IPS-18c (cell line): ENCODE data around the gene ITGAE.
"Not testable (repeated sequence)": the region's sequence is repeated elsewhere in the genome, so short reads cannot be mapped to it uniquely, and the experiment has no call there.

Source experiments
- H3K4me3 ChIP-seq: 2 replicates; pipeline ENCODE4 v1.7.0; 2013; ENCODE audit warnings: low read depth, mild to moderate bottlenecking, low read length, moderate library complexity; ENCODE audit not compliant: insufficient read depth
- H3K9me3 ChIP-seq: one replicate; pipeline ENCODE4 v1.6.1; 2013; ENCODE audit warnings: mild to moderate bottlenecking, low read length, moderate library complexity; ENCODE audit not compliant: control insufficient read depth, insufficient read depth

The ITGAE gene

GRCh38 chr17:3753624-3754023 lies 47.4 kb downstream of the ITGAE start:
- Histone ChIP-seq H3K4me3 (no peak overlapping the region), H3K9me3 (no peaks in the 10 kb centered on the region)

GRCh38 chr17:3751836-3752235 lies 49.2 kb downstream of the ITGAE start:
- no peak overlapping the region for H3K4me3 ChIP-seq
- H3K9me3 ChIP-seq: no peaks in the 10 kb centered on the region

DNA sequence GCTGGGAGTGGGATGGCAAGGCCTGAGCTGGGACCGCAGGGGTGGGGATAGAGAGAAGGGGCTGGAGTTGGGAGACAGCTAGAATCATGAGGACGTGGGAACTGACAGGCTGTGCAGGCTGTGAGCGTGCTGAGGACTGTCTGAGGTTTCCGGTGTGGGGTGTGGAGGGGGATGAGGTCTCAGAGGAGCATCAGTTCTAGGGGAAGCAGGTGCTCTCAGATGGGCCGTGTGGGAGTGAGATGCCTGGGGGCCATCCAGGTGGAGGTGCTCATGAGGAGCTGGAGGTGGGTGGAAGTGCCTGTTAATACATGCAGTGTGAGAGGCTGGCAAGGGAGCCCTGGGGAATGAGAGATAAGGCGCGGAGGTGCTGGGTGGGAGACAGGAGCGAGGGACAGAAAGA lies 50.1 kb downstream of the ITGAE start:
- Histone ChIP-seq H3K4me3 (no peak overlapping the region), H3K9me3 (no peaks in the 10 kb centered on the region)

DNA sequence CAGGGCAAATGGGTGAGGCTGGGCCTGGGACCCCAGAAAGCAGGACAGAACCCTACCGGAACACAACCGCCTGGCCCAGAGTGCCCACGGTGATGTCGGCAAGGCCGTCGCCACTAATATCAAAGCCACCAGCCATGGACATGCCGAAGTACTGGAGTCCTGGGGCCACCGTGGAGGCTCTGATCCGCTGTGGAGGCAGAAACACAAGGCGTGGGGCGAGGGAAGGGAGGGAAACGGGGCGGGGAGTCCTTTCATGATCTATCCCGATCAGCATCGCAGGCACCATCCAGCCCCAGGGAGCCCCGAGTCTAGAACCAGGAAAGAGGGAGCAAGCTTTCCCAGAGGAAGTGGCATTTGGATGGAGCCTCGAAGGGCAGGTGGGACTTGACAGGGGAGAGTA lies 50.7 kb downstream of the ITGAE start:
- H3K4me3 ChIP-seq: no peak overlapping the region
- no peaks in the 10 kb centered on the region for H3K9me3 ChIP-seq

- Histone ChIP-seq H3K9me3 (no peaks in the 10 kb centered on the region), H3K4me3 (no peak overlapping the region)
Observed at GRCh38 chr17:3748576-3748975, 52.4 kb downstream of the ITGAE start.

DNA sequence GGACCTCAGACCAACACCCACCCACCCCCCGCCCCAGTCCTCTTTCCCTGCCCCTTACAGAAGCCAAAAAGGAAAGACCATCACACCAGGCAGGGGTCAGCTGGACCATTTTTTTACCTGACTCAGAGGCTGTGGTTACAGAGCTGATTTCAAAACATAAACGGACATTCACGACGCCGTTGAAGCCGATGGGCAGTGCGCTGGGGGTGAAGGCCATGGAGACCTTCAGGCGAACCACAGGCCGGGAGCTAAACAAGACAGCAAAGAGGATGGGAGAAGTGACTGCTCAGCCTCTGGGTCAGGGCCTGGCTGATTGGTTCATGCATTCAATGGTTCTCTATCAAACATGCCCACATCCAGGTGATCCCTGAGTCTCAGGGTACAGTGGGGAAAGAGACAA lies 53.2 kb downstream of the ITGAE start:
- no peak overlapping the region for H3K4me3 ChIP-seq
- no peaks in the 10 kb centered on the region for H3K9me3 ChIP-seq

DNA sequence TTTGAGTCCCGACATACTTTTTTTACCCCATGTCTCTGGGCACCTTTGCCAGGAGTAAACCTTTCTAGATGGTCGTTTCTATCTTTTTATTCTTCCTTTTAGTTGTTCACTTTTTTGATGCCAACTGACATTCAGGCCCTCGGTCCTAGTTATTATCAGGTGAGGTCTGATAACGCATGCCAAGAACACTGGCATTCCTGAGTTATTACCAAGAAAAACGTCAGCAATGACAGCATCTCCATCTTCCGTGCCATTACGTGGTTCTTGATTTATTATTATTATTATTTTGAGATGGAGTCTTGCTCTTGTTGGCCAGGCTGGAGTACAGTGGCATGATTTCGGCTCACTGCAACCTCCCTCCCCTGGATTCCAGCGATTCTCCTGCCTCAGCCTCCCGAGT lies 55.9 kb downstream of the ITGAE start:
- Histone ChIP-seq H3K4me3 (no peak overlapping the region), H3K9me3 (no peaks in the 10 kb centered on the region)

GRCh38 chr17:3744014-3744413 lies 57.0 kb downstream of the ITGAE start:
- no peak overlapping the region for H3K4me3 ChIP-seq
- H3K9me3 ChIP-seq: no peaks in the 10 kb centered on the region

- Histone ChIP-seq H3K4me3 (no peak overlapping the region), H3K9me3 (no peaks in the 10 kb centered on the region)
Observed at GRCh38 chr17:3740611-3741073, 60.3 kb downstream of the ITGAE start.

DNA sequence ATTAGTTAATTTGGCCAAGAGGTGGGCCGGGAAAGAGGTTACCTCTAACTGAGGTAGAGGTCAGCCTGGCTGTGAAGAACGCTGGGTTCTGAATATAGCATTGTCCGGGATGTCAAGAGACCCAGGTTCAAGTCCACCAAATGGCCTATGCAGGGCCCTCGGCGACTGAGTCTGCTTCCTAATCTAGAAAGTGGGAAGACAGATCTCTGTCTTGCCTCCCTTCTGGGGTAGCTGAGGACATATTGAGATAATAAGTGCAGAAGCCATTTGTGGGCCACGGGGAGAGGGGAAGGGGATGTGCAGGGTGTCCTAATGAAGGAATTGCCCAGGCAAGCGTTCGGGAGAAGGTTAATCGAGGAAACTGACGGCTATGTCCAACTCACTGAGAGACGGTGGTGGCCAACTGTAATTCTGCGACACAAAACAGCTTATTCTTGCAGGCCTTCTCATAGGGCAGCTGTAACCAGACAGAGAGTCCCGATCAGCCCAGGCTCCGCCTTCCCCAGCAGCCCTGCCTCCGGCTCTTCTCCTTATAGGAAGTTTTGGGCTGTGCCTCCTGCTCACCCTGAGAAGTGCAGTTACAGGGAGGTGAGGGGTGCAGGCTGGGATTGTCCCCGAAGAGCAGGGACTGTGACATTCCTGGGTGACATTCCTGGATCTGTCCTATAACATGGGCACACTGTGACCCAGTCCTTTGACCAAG lies 61.4 kb downstream of the ITGAE start:
- H3K4me3 ChIP-seq: no peak overlapping the region
- no peaks in the 10 kb centered on the region for H3K9me3 ChIP-seq

GRCh38 chr17:3738562-3739295 lies 62.3 kb downstream of the ITGAE start:
- H3K4me3 ChIP-seq: no peak overlapping the region; the same call in 1 of the 2 replicates
- H3K9me3 ChIP-seq: no peaks in the 10 kb centered on the region

- Histone ChIP-seq H3K4me3 (no peak overlapping the region), H3K9me3 (no peaks in the 10 kb centered on the region)
Observed at GRCh38 chr17:3735515-3735914, 65.5 kb downstream of the ITGAE start.

DNA sequence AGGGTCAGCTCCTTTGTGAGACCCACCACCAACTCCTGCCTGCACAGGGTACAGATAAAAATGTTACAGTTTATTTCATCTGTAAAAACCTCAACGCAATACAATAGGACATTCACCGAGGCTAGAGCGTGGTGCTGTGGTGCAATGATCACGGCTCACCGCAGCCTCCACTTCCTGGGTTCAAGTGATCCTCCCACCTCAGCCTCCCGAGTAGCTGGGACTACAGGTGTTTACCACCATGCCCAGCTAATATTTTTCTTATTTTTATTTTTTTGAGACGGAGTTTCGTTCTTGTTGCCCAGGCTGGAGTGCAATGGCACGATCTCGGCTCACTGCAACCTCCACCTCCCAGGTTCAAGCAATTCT lies 66.1 kb downstream of the ITGAE start:
- H3K4me3 ChIP-seq, H3K9me3 ChIP-seq: not testable (repeated sequence)

DNA sequence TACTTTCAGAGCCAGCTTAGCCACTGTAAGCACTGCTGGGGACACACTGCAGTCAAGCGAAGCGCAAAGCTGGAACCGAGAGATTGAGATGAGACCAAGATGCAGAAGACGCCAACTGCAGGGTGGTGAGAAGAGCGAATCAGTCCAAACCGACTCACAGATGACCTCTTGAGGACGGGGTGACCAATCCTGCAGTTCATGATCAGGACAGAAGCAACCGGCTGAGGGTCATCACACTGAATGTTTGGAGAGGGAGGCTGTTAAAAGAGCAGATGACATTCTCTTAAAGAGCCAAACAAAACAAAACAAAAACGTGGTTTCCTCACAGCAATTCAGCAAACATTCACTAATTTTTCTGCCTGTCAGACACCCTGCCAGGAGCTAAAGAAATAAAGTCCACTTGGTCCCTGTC lies 68.8 kb downstream of the ITGAE start:
- Histone ChIP-seq H3K9me3 (no peaks in the 10 kb centered on the region), H3K4me3 (no peak overlapping the region)

GRCh38 chr17:3730881-3731429 lies 70.0 kb downstream of the ITGAE start:
- no peak overlapping the region for H3K4me3 ChIP-seq
- no peaks in the 10 kb centered on the region for H3K9me3 ChIP-seq

- Histone ChIP-seq H3K9me3 (no peaks in the 10 kb centered on the region), H3K4me3 (no peak overlapping the region)
Observed at GRCh38 chr17:3729881-3730280, 71.1 kb downstream of the ITGAE start.

GRCh38 chr17:3728099-3728498 lies 72.9 kb downstream of the ITGAE start:
- H3K9me3 ChIP-seq, H3K4me3 ChIP-seq: not testable (repeated sequence)

DNA sequence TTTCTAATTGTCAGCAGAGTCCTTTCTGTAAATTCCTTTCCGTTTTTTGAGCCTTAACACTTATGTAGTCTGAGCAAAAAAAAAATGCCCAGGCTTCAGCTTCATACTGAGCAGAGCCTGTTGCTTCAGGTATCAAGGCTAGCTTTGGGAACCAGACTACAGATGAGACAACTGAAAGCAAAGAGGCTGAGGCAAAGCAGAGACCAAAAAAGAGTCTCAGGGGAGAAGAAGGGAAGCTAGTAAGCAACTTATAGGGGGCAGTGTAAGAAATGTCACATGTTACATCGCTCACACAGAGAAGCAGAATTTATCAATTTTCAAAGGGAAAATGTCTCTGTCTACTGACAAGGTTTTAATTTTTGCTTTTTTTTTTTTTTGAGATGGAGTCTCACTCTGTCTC lies 73.9 kb downstream of the ITGAE start:
- no peaks in the 10 kb centered on the region for H3K9me3 ChIP-seq
- H3K4me3 ChIP-seq: no peak overlapping the region
